Osteoblast (primary cell): ENCODE measurements around the gene PLN. TPM values are rescaled to one million over a fixed set of nuclear protein-coding genes. Genes with fewer than 3 reads are reported as not detected.

Source experiments
- DNase-seq: peaks from one replicate; pipeline ENCODE4 v3.0.0; 2011; ENCODE audit warnings: low spot score, mixed read lengths; ENCODE audit not compliant: insufficient read length; ENCODE audit errors: missing footprints
- H2AFZ ChIP-seq: 2 replicates; pipeline ENCODE4 v1.6.0; 2011; ENCODE audit warnings: mild to moderate bottlenecking, low read length
- H3K27ac ChIP-seq: 2 replicates; pipeline ENCODE4 v1.5.1; 2011; ENCODE audit warnings: mild to moderate bottlenecking, low read depth, low read length, moderate library complexity
- H3K27me3 ChIP-seq: 2 replicates; pipeline ENCODE4 v1.6.0; 2012; ENCODE audit warnings: mild to moderate bottlenecking, control low read depth, inconsistent platforms, low read length, moderate library complexity; ENCODE audit not compliant: insufficient read depth
- H3K36me3 ChIP-seq: 2 replicates; pipeline ENCODE4 v1.5.1; 2011; ENCODE audit warnings: mild to moderate bottlenecking, low read length, control low read depth, moderate library complexity; ENCODE audit not compliant: insufficient read depth
- H3K4me1 ChIP-seq: 2 replicates; pipeline ENCODE4 v1.5.1; 2011; ENCODE audit warnings: mild to moderate bottlenecking, low read length, control low read depth, moderate library complexity; ENCODE audit not compliant: insufficient read depth
- H3K4me2 ChIP-seq: 2 replicates; pipeline ENCODE4 v1.6.0; 2011; ENCODE audit warnings: mild to moderate bottlenecking, low read length; ENCODE audit not compliant: insufficient read depth
- H3K4me3 ChIP-seq: fragments of 200-600 bp; sonication (generic); 3 replicates; pipeline ENCODE4 v1.5.1; 2012; ENCODE audit warnings: mild to moderate bottlenecking, low read length, inconsistent platforms; ENCODE audit not compliant: insufficient read depth
- H3K79me2 ChIP-seq: 2 replicates; pipeline ENCODE4 v1.6.0; 2012; ENCODE audit warnings: mild to moderate bottlenecking, low read length, control low read depth, inconsistent platforms; ENCODE audit not compliant: insufficient read depth
- H3K9me3 ChIP-seq: 2 replicates; pipeline ENCODE4 v1.5.1; 2011; ENCODE audit warnings: low read depth, low read length, control low read depth
- H4K20me1 ChIP-seq: 2 replicates; pipeline ENCODE4 v1.6.0; 2012; ENCODE audit warnings: mild to moderate bottlenecking, low read length, control low read depth; ENCODE audit not compliant: insufficient read depth
- total RNA-seq: library from RNA; depleted of rRNA; stranded (reverse); fragments of >200 nt; gene quantifications from 2 replicates; pipeline ENCODE4 v1.2.3, GENCODE V29; 2012
- TF ChIP-seq, protein P1 (sequence below): IDR thresholded peaks from 2 replicates; pipeline ENCODE4 v1.5.1; 2011; ENCODE audit warnings: mild to moderate bottlenecking, low read depth, low read length, moderate library complexity; ENCODE audit errors: extremely low read depth

PLN gene
- total RNA-seq, 1 donor, result 0.36 TPM

- Histone ChIP-seq H3K79me2 (peaks cover 36% of the 10 kb centered on the region), H3K4me3 (no peak overlapping the region), H3K27ac (no peak overlapping the region), H3K9me3 (no peaks in the 10 kb centered on the region), H4K20me1 (no peaks in the 10 kb centered on the region), H2AFZ (no peak overlapping the region), H3K27me3 (no peaks in the 10 kb centered on the region), H3K36me3 (no peaks in the 10 kb centered on the region), H3K4me1 (peaks cover 6% of the 10 kb centered on the region), H3K4me2 (no peak overlapping the region)
- no peak for DNase-seq
- TF ChIP-seq, protein P1, sequence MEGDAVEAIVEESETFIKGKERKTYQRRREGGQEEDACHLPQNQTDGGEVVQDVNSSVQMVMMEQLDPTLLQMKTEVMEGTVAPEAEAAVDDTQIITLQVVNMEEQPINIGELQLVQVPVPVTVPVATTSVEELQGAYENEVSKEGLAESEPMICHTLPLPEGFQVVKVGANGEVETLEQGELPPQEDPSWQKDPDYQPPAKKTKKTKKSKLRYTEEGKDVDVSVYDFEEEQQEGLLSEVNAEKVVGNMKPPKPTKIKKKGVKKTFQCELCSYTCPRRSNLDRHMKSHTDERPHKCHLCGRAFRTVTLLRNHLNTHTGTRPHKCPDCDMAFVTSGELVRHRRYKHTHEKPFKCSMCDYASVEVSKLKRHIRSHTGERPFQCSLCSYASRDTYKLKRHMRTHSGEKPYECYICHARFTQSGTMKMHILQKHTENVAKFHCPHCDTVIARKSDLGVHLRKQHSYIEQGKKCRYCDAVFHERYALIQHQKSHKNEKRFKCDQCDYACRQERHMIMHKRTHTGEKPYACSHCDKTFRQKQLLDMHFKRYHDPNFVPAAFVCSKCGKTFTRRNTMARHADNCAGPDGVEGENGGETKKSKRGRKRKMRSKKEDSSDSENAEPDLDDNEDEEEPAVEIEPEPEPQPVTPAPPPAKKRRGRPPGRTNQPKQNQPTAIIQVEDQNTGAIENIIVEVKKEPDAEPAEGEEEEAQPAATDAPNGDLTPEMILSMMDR, result no peak
Measured at GRCh38 chr6:118536478-118536877, 11.6 kb upstream of the PLN start.

GRCh38 chr6:118537574-118537973, 10.5 kb upstream of the PLN start:
- Histone ChIP-seq H3K9me3 (no peaks in the 10 kb centered on the region), H3K27ac (no peak overlapping the region), H3K79me2 (peaks cover 29% of the 10 kb centered on the region), H3K27me3 (no peaks in the 10 kb centered on the region), H3K4me2 (no peak overlapping the region), H3K4me3 (no peak overlapping the region), H3K36me3 (no peaks in the 10 kb centered on the region), H3K4me1 (peaks cover 12% of the 10 kb centered on the region), H2AFZ (no peak overlapping the region), H4K20me1 (no peaks in the 10 kb centered on the region)
- DNase-seq, result peak; percentile 61
- TF ChIP-seq, protein P1, result no peak

DNA sequence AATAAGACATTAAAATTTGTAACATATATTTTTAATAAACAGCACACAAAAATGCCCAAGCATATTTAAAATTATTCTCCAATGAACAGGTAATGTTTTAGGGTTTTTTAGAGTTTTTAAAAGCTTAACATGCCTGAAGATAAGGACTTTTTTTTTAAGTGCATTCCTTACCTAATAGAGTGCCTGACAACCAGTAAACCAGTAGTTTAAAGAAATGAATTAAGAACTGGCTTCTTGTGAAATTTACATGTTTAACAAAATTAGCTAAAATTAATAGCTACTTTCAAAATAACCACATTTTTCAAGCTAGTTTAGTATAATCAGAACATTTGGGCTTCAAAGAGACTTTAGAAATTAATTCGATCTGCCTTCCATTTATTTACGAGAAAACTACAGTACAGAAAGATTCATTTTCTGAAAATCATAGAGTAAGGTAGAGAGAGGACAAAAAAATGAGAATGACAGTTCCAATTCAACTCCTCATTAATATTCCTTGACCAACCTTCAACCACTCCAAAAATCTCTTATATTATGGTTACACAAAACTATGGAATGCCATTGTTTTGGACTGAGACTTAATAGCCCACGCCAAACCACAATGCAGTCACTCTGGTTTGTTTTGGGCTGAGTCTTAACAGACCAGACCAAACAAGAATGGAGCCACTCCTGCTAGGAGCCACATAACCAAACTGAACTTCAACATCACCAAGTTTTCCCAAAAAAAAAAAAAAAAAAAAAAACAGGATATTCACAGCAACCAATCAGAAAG, 5.7 kb upstream of the PLN start:
- H4K20me1 ChIP-seq, result no peaks in the 10 kb centered on the region
- H3K79me2 ChIP-seq, result peaks cover 22% of the 10 kb centered on the region
- H3K4me2 ChIP-seq, result peak overlapping the region; percentile 21
- H3K36me3 ChIP-seq, result no peaks in the 10 kb centered on the region
- no peaks in the 10 kb centered on the region for H3K27me3 ChIP-seq
- H3K4me3 ChIP-seq, result no peak overlapping the region
- no peak overlapping the region for H2AFZ ChIP-seq
- H3K9me3 ChIP-seq, result no peaks in the 10 kb centered on the region
- TF ChIP-seq, protein P1, result no peak
- H3K27ac ChIP-seq, result peak overlapping the region; percentile 66
- DNase-seq, result peak; percentile 5
- peaks cover 23% of the 10 kb centered on the region for H3K4me1 ChIP-seq

DNA sequence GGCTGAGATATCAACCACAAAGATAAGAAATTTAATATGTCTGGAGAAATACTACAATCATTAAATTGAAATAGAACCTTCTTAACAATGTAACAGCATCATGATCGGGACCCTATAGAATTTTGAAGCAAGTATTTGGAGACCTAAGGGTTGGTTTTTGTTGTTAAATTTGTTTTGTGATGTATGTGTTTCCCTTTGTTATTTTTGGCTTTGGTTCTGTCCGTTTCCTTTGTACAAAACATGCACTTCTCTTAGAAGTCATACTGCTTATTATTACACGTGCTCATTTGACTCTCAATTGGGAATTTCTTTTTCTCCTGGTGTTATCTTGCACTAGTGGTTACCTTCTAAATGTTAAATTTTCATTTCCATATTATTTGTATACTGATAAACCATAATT, 4.0 kb upstream of the PLN start:
- no peaks in the 10 kb centered on the region for H3K27me3 ChIP-seq
- no peak overlapping the region for H2AFZ ChIP-seq
- no peak for DNase-seq
- no peak overlapping the region for H3K4me2 ChIP-seq
- H3K4me3 ChIP-seq, result no peak overlapping the region
- no peak overlapping the region for H3K27ac ChIP-seq
- no peaks in the 10 kb centered on the region for H3K36me3 ChIP-seq
- peaks cover 25% of the 10 kb centered on the region for H3K79me2 ChIP-seq
- no peaks in the 10 kb centered on the region for H4K20me1 ChIP-seq
- H3K9me3 ChIP-seq, result no peaks in the 10 kb centered on the region
- H3K4me1 ChIP-seq, result peaks cover 18% of the 10 kb centered on the region
- TF ChIP-seq, protein P1, result no peak
